Breast epithelium (tissue), 3 donors: Measurements from ENCODE around the gene GABRB3.

Experiments
- CTCF ChIP-seq, 3 donors: fragments of 450-650 bp; IDR thresholded peaks; one replicate each; pipeline ENCODE4 v1.5.1; 2016 to 2017; ENCODE audit warnings: antibody characterized with exemption in 3 of 3, mild to moderate bottlenecking in 3 of 3, moderate library complexity in 3 of 3
- POLR2A ChIP-seq: fragments of 450-650 bp; IDR thresholded peaks from one replicate; pipeline ENCODE4 v1.6.1; 2016; ENCODE audit warnings: antibody characterized with exemption, mild to moderate bottlenecking, moderate library complexity

GRCh38 chr15:26805470-26805869 lies 32.6 kb upstream of the GABRB3 start:
- TF ChIP-seq CTCF (IDR thresholded peaks at IDR 0.05) (no peak), POLR2A (no peak)
